ENCODE measurements around the gene LRMDA.

DNA sequence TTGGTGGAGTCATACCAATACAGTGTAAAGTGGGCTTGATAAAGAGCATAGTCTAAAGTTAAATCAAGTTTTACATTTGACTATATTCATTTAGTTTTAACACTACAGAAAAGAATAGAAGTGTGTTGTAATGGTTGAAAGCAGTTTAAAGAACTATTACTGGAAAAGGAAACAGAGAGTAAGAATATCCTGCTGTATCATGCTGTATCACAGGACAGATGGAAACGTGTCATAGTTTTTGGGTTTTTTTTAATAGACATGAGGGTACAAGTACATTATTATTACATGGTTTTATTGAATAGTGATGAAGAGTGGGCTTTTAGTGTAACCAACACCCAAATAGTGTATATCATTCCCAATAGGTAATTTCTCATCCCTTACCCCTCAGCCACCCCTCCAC lies 944.3 kb downstream of the LRMDA start:
- TF ChIP-seq POLR2AphosphoS5 (IDR thresholded peaks at IDR 0.05; ENCODE audit: low read depth, low read length): no peak
- TF ChIP-seq, protein P1, sequence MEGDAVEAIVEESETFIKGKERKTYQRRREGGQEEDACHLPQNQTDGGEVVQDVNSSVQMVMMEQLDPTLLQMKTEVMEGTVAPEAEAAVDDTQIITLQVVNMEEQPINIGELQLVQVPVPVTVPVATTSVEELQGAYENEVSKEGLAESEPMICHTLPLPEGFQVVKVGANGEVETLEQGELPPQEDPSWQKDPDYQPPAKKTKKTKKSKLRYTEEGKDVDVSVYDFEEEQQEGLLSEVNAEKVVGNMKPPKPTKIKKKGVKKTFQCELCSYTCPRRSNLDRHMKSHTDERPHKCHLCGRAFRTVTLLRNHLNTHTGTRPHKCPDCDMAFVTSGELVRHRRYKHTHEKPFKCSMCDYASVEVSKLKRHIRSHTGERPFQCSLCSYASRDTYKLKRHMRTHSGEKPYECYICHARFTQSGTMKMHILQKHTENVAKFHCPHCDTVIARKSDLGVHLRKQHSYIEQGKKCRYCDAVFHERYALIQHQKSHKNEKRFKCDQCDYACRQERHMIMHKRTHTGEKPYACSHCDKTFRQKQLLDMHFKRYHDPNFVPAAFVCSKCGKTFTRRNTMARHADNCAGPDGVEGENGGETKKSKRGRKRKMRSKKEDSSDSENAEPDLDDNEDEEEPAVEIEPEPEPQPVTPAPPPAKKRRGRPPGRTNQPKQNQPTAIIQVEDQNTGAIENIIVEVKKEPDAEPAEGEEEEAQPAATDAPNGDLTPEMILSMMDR (IDR thresholded peaks at IDR 0.05; ENCODE audit: control extremely low read depth in 1 of 3, insufficient read depth in 1 of 3, low read depth in 1 of 3, low read length in 3 of 3): no peak
- TF ChIP-seq TAF7 (optimal IDR thresholded peaks at IDR 0.05; ENCODE audit: borderline replicate concordance, low read depth, low read length): no peak
